ENCODE data around the gene FBLN1. TPM values are rescaled to one million over a fixed set of nuclear protein-coding genes. Genes with fewer than 3 reads are reported as not detected.

Gene FBLN1
- total and polyA plus RNA-seq, 2 donors (not counting 3 experiments of a cell fraction or from before 2014, with no cell fraction given): 1.2 to 4.0 TPM

- Histone ChIP-seq H3K36me3 (ENCODE audit: control insufficient read depth in 2 of 2, extremely low read depth in 1 of 2, insufficient read depth in 2 of 2, low read length in 2 of 2) (no peaks in the 10 kb centered on the region), H3K9me1 (replicated peaks; ENCODE audit: control insufficient read depth, extremely low read depth, insufficient read depth, low read length) (no peaks in the 10 kb centered on the region), H3K4me3 (replicated peaks in 1 of 3; ENCODE audit: insufficient read depth in 1 of 3, low read depth in 1 of 3, low read length in 3 of 3) (no peak overlapping the region), H3K4me2 (ENCODE audit: insufficient read depth, low read length) (no peak overlapping the region), H4K20me1 (replicated peaks; ENCODE audit: control insufficient read depth, extremely low read depth, insufficient read depth, low read length) (no peaks in the 10 kb centered on the region), H3K4me1 (ENCODE audit: control insufficient read depth, extremely low read depth, insufficient read depth, low read length) (no peaks in the 10 kb centered on the region), H3K9me3 (replicated peaks; ENCODE audit: control insufficient read depth, insufficient read depth, low read length) (no peaks in the 10 kb centered on the region), H3K79me2 (ENCODE audit: control insufficient read depth, insufficient read depth, low read length) (no peaks in the 10 kb centered on the region), H3K27ac (ENCODE audit: insufficient read depth, low read depth, low read length) (no peak overlapping the region), H2AFZ (ENCODE audit: low read depth, low read length) (no peak overlapping the region), H3K27me3 (ENCODE audit: control insufficient read depth in 2 of 2, insufficient read depth in 2 of 2, low read length in 2 of 2) (peaks cover 0 to 2% of the 10 kb centered on the region in 2 experiments), H3K9ac (replicated peaks; ENCODE audit: extremely low read depth, insufficient read depth, low read length) (no peak overlapping the region)
- ChIA-PET POLR2A (no interaction called here), CTCF (no interaction called here)
- no peak for TF ChIP-seq MAX (IDR thresholded peaks at IDR 0.05; ENCODE audit: insufficient read depth, insufficient read length)
- no peak for TF ChIP-seq POLR2AphosphoS5 (IDR thresholded peaks at IDR 0.05; ENCODE audit: insufficient read depth, low read depth, low read length)
- FAIRE-seq (no peak), DNase-seq (ENCODE audit: low read depth, low spot score) (no peak)
- no TSS peak for BruUV-seq (replicated peaks)
- intact Hi-C loops (cut with micrococcal nuclease): loop anchor here (2.0 kb wide), 1 partner anchor 285 kb away; no protein-coding TSS in a partner anchor
- dilution Hi-C loops (cut with MboI; ENCODE audit: extremely low pct_ligation_motif_present, low sequenced_read_pairs): no loop called here
These were observed 76.6 kb downstream of the FBLN1 start for GRCh38 chr22:45579306-45579705.

DNA sequence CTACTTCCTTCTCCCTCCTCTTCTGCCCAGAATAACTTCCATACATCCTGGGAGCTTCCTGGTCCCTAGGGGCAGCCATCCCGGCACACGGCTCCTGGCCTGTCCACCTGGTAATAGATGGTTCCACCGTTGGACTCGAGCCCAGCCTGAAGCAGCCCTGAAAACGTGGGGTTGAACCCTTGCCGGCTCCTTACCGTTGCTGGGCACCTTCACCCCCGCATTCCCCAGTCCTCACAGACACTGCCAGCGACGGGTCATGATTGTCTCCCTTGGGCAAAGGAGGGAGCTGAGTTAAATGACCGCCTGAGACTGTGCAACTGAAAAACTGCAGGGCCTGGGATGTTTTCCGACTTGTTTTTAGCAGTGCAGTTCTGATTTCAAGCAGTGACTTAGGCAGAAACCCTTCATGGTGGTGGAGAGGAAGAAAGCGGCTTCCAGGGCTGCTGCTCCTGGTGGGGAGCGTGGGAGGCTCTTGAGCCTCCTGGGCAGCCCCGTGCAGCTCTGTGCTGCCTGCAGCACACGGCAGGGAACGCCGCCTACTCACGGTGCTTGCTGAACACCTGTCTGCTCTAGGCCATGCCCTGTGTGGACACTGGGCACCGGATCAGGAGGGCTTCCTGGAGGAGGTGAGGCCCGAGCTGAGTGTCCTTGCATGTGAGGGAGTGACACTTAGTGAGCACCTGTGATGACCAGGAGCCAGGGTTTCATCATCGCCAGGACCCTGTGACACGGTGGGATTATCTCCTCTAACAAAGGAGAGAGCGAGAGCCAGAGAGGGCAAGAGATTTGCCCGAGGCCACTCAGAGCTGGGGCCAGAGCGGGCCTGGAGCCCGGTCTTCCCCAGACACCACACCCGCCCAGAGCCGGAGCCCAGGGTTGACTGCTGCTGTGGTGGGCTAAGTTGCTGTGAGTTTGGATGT is 77.4 kb downstream of the FBLN1 start:
- intact Hi-C loops (cut with micrococcal nuclease): loop anchor here (2.0 kb wide), 1 partner anchor 285 kb away; no protein-coding TSS in a partner anchor
- ChIA-PET CTCF (no interaction called here), POLR2A (interaction anchor here (0.6 kb wide), 1 partner anchor 35 kb away, joined by 5 read pairs; no protein-coding TSS in a partner anchor)
- Histone ChIP-seq H2AFZ (ENCODE audit: low read depth, low read length) (no peak overlapping the region), H3K4me3 (replicated peaks in 1 of 3; ENCODE audit: insufficient read depth in 1 of 3, low read depth in 1 of 3, low read length in 3 of 3) (no peak overlapping the region), H3K36me3 (ENCODE audit: control insufficient read depth in 2 of 2, extremely low read depth in 1 of 2, insufficient read depth in 2 of 2, low read length in 2 of 2) (no peaks in the 10 kb centered on the region), H3K9me3 (replicated peaks; ENCODE audit: control insufficient read depth, insufficient read depth, low read length) (no peaks in the 10 kb centered on the region), H3K79me2 (ENCODE audit: control insufficient read depth, insufficient read depth, low read length) (no peaks in the 10 kb centered on the region), H3K9ac (replicated peaks; ENCODE audit: extremely low read depth, insufficient read depth, low read length) (no peak overlapping the region), H3K27ac (ENCODE audit: insufficient read depth, low read depth, low read length) (no peak overlapping the region), H4K20me1 (replicated peaks; ENCODE audit: control insufficient read depth, extremely low read depth, insufficient read depth, low read length) (no peaks in the 10 kb centered on the region), H3K4me2 (ENCODE audit: insufficient read depth, low read length) (no peak overlapping the region), H3K27me3 (ENCODE audit: control insufficient read depth in 2 of 2, insufficient read depth in 2 of 2, low read length in 2 of 2) (peaks cover 0 to 2% of the 10 kb centered on the region in 2 experiments), H3K9me1 (replicated peaks; ENCODE audit: control insufficient read depth, extremely low read depth, insufficient read depth, low read length) (no peaks in the 10 kb centered on the region), H3K4me1 (ENCODE audit: control insufficient read depth, extremely low read depth, insufficient read depth, low read length) (no peaks in the 10 kb centered on the region)
- TF ChIP-seq POLR2A (IDR thresholded peaks at IDR 0.05; ENCODE audit: low read depth, low read length) (no peak), GATA2 (IDR thresholded peaks at IDR 0.05; ENCODE audit: insufficient read depth, insufficient read length, low read depth, low read length) (no peak), POLR2AphosphoS5 (IDR thresholded peaks at IDR 0.05; ENCODE audit: insufficient read depth, low read depth, low read length) (no peak), EZH2 (IDR thresholded peaks at IDR 0.05; ENCODE audit: borderline replicate concordance, low read depth, low read length, severe bottlenecking) (no peak)
- FAIRE-seq: no peak
- no TSS peak for BruUV-seq (replicated peaks)
- dilution Hi-C loops (cut with MboI; ENCODE audit: extremely low pct_ligation_motif_present, low sequenced_read_pairs): no loop called here
- DNase-seq (ENCODE audit: low read depth, low spot score): no peak

Data from endothelial cell of umbilical vein (primary cell).